A673 (cell line): Measurements from ENCODE around the gene PELO.

ENCODE experiments used
- CTCF ChIP-seq: fragments of 300-800, 200-600 bp; sonication (generic); conservative IDR thresholded peaks from 2 replicates; pipeline ENCODE4 v1.5.1; 2017; ENCODE audit warnings: low read depth, mild to moderate bottlenecking, antibody characterized with exemption, low read length, moderate library complexity, mixed read lengths
- EZH2 ChIP-seq: fragments of 200-600 bp; sonication (generic); IDR thresholded peaks from 2 replicates; pipeline ENCODE4 v1.6.1; 2017; ENCODE audit warnings: borderline replicate concordance, low read depth, mild to moderate bottlenecking, mixed read lengths, antibody characterized with exemption, low read length; ENCODE audit not compliant: poor library complexity, severe bottlenecking

GRCh38 chr5:52810426-52810825 lies 22.7 kb downstream of the PELO start:
- TF ChIP-seq CTCF, result no peak
- TF ChIP-seq EZH2, result no peak
